ENCODE results near the gene KIRREL3.

The KIRREL3 gene

DNA sequence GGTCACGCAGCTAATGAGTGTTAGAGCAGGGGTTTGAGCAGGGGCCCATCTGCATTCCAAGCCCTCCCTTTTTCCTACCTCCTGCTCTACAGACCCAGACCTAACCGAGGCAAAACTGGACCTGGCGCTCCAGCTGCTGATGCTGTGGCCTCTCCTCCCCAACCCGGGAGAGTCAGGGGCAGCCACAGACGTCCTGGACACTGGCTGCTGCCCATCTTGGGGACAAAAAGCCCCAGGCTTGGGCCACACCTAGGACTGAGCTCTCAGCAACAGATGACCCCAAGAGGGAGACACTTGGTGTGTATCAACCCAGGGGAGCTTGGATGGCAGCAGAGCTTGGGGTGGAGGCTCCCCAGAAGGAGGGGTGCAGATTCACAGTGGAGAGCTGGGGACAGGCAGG lies 472.5 kb downstream of the KIRREL3 start:
- no peak for DNase-seq (ENCODE audit: low read depth)

- DNase-seq (ENCODE audit: low read depth): no peak
These were observed 472.9 kb downstream of the KIRREL3 start for GRCh38 chr11:126527651-126528050.

DNA sequence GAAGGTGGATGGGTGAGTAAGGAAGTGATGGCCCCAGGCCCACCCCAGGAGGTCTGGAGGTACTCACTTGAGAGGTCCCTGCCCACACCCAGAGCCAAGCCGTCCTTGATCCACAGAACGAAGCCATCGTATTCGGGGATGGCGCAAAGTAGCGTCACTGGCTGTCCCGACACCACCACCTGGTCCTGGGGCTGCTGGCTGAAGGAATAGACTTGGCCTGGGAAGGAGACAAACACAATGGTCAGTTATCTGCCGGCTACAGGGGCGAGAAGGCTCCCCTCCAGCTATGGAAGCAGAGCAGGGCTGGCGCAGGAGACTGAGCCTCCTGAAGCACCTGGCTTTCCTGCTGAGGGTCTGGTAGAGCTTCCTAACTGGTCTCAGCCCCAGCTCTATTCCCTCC lies 474.1 kb downstream of the KIRREL3 start:
- no peak for DNase-seq (ENCODE audit: low read depth)

GRCh38 chr11:126525702-126526101 lies 474.9 kb downstream of the KIRREL3 start:
- no peak for DNase-seq (ENCODE audit: low read depth)

DNA sequence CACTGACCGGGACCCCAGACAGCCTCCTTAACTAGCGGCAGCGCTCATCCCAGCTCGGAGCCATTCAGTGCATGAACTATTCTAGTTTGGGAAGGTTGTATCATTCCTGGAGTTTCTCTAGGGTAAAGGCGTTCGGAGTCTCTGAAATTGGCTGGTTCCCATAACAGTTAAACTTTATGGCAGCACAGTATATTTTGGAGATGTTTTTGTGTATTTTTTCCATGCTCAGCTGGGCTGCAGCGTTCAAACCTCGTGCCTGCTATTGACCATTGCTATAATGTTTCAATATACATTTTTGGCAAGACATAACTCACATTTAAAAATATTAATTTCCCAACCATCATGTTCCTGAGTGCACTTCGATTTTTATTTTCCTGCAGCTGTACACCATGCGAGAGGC lies 475.4 kb downstream of the KIRREL3 start:
- DNase-seq (ENCODE audit: low read depth): no peak

- DNase-seq (ENCODE audit: low read depth): no peak
These were observed 476.9 kb downstream of the KIRREL3 start for GRCh38 chr11:126523441-126524205.

GRCh38 chr11:126522606-126523005 lies 478.0 kb downstream of the KIRREL3 start:
- DNase-seq (ENCODE audit: low read depth): no peak

- no peak for DNase-seq (ENCODE audit: low read depth)
These were observed 478.4 kb downstream of the KIRREL3 start for GRCh38 chr11:126522152-126522551.

DNA sequence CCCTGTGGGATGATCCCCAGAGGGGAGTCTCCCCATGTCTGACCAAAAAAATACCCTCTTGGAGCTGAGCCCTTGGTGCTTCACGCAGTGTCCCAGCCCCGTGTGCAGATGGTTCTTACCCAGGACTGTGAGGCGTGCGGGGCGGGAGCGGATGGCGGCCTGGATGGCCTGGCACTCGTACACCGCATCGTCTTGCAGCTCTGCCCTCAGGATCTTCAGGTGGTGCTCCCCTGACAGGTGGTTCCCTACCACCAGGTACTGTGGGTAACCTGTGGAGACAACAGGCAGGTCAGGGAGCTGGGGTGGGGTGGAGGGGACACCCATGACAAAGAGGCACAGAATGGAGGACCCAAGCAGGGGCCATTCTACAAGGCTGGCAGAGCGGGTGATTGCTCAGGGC lies 479.4 kb downstream of the KIRREL3 start:
- no peak for DNase-seq (ENCODE audit: low read depth)

DNA sequence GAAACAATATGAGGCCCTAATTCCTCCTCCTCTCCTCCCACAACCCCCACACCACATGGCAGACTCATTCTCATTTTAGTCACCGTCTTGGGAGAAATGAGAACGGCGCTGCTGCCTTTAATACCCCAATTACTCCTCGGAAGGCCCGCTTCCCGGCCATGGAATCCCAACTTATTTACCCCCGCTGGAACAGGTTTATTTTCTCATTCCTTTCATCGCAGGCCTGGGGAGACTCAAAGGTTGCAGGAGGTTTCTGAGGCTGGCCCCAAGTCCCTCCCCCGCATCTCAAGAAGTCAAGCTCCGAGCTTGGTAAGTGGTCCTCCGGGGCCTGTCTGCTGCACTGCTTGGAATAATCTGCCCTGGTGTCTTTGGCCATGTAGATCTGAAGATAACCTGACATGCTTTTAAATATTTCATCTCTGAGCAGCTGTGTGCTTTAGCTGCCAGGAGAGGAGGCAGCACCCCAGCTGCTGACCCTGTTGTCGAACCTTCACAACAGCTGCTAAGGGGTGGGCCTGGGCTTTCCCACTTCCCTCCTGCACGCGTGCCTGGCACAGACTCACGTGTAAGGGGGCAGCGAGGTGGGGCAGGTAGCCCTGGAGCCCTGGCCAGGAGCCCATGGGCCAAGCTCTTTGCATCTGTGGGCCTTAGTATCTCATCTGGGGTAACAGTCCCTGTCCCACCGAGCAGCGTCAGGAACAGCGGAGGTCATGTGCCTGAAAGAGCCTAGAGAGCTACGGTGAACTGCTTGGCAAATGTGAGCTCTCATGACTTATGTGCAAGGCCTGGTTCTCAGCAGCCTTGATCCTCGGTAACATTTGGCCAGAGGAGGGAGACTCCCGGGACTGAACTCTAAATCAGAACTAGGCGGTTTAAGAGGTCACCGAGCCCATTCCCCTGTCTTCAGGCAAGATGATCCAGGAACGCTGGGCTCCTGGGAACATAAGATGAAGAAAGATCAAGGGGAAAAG lies 480.5 kb downstream of the KIRREL3 start:
- DNase-seq (ENCODE audit: low read depth): no peak

DNA sequence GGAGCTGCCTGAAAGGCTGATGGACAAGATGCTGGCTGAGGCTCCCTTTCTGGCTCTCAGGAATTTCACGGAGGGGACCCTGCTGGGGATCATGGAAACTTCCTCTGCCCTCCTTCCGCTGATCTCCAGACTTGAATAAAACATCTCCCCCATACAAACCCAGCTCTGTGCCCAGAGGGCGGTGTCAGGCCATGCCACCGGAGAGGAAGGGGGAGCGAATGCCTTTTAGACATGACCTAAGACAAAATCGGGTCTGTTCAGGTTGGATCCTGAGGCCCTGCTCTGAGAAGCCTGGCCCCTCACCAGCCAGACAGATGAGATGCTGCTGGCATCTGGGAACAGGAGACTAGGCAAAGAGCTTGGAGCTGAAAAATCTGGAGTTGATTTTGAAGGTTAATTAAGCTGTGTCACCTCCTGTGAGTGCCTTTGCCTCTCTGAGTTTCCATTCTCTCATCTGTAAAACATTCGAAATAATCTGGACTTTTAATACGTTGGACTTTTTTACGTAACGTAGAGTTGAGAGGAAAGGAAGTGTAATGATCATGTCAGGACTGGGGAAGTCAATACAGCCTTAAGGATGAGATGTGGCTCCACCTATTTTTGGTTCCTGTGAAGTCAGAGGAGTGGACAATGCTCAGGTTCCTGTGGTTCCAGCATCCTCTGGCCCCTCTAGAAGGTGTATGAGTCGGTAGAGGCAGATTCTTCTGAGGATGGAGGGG lies 481.4 kb downstream of the KIRREL3 start:
- no peak for DNase-seq (ENCODE audit: low read depth)

DNA sequence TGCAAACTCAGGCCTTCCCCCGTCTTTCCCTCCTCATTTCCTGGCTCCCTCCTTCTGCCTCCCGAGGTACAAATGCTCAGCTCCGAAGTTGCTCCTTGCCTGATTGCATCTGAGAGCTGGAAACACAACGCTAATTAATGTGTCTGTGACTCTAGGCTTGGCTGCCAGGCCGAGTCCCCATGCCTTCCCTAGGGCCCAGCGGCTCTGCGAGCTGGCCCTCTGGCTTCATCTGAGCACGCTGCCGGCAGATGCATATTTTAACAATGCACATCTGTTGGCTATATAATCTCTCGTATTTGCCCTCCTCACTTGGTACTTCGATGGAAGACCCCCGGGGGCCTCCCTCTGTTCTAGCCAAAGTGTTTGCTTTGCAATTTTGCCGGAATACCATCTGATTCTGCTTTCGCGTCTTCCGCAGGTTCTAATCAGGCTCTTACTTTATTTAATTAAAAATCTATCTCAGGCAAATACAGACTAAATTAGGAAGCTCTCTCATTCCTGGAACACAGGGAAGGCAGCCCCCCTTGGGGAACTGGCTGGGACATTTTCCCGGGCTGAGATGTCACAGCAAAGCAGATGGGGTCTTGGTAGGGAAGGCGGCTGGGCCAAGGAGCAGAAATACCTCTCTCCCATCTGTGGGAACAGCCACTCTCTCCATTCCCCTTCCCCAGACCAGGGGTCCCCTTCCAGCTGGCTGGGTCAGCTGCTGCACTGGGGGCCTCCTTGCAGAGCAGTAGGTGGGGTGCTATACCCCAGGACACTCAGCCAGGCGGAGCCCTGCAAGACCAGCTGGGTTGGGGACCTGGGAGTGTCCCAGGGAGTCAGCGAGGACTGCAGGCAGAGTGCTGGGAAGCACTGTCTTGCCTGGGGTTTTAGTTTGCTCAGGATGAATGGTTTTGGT lies 482.2 kb downstream of the KIRREL3 start:
- DNase-seq (ENCODE audit: low read depth): no peak

DNA sequence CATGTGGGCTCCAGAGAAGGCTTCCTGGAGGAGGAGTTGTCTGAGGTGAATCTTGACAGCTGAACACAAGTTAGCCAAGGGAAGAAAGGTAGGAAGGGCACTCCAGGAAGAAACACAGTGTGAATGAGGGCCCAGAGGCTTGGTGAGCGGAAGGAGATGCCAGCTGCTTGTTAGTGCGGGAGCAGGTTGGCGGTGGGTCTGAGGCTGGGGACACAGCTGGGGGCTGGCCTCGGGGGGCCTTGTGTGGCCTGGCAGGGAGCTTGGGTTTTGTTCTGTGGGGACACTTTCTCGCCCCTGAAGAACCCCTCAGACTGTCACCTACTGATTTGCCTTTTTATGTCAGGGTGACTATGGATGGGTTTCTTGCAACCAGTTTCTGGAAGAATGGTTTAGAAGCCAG lies 485.1 kb downstream of the KIRREL3 start:
- DNase-seq (ENCODE audit: low read depth): no peak

GRCh38 chr11:126514061-126514693 lies 486.4 kb downstream of the KIRREL3 start:
- no peak for DNase-seq (ENCODE audit: low read depth)

- DNase-seq (ENCODE audit: low read depth): no peak
These were observed 487.5 kb downstream of the KIRREL3 start for GRCh38 chr11:126512741-126513715.

- DNase-seq (ENCODE audit: low read depth): no peak
These were observed 488.3 kb downstream of the KIRREL3 start for GRCh38 chr11:126512251-126512650.

GRCh38 chr11:126511475-126512115 lies 489.0 kb downstream of the KIRREL3 start:
- no peak for DNase-seq (ENCODE audit: low read depth)

GRCh38 chr11:126510621-126511370 lies 489.8 kb downstream of the KIRREL3 start:
- DNase-seq (ENCODE audit: low read depth): no peak

Data from activated T-helper 1 cell treated with Interleukin-2 at 50 U/mL for 16 hours (primary cell).